GM23338 (cell line): ENCODE data around the gene FOXP2. TPM values are rescaled to one million over a fixed set of nuclear protein-coding genes. Genes with fewer than 3 reads are reported as not detected.
"Not testable (repeated sequence)": the region's sequence is repeated elsewhere in the genome, so short reads cannot be mapped to it uniquely, and the experiment has no call there.

Source experiments
- ATAC-seq: fragments of 200-7000 bp; cut with Tn5 transposase; 3 replicates; pipeline ENCODE4 v1.9.1; 2020
- DNase-seq: peaks from one replicate; pipeline ENCODE4 v3.0.0-alpha.2; 2015; ENCODE audit warnings: low spot score
- H2AFZ ChIP-seq: fragments of 200-600 bp; sonication (generic); 2 replicates; pipeline ENCODE4 v1.8.0; 2016; ENCODE audit warnings: antibody characterized with exemption, mild to moderate bottlenecking, moderate library complexity
- H3F3A ChIP-seq: fragments of 200-600 bp; sonication (generic); replicated peaks from 2 replicates; pipeline ENCODE4 v1.8.0; 2017; ENCODE audit warnings: antibody characterized with exemption, mixed run types, low read depth
- H3K27ac ChIP-seq: fragments of 200-600 bp; sonication (generic); 2 replicates; pipeline ENCODE4 v1.6.1; 2016; ENCODE audit warnings: low read depth
- H3K27me3 ChIP-seq: fragments of 200-600 bp; sonication (generic); 2 replicates; pipeline ENCODE4 v1.8.0; 2016; ENCODE audit warnings: mild to moderate bottlenecking, mixed run types, moderate library complexity; ENCODE audit not compliant: insufficient read depth
- H3K36me3 ChIP-seq: fragments of 200-600 bp; sonication (generic); 2 replicates; pipeline ENCODE4 v1.8.0; 2016; ENCODE audit warnings: mild to moderate bottlenecking; ENCODE audit not compliant: insufficient read depth
- H3K4me1 ChIP-seq: fragments of 200-600 bp; sonication (generic); 2 replicates; pipeline ENCODE4 v1.8.0; 2016; ENCODE audit warnings: mild to moderate bottlenecking, moderate library complexity; ENCODE audit not compliant: insufficient read depth
- H3K4me2 ChIP-seq: fragments of 200-600 bp; sonication (generic); 2 replicates; pipeline ENCODE4 v1.7.1; 2017; ENCODE audit warnings: mixed run types
- H3K4me3 ChIP-seq: fragments of 200-600 bp; sonication (generic); 2 replicates; pipeline ENCODE4 v1.6.1; 2016; ENCODE audit warnings: mixed run types
- H3K79me2 ChIP-seq: fragments of 200-600 bp; sonication (generic); replicated peaks from 2 replicates; pipeline ENCODE4 v1.8.0; 2017; ENCODE audit warnings: mild to moderate bottlenecking; ENCODE audit not compliant: insufficient read depth
- H3K9me2 ChIP-seq: fragments of 200-600 bp; sonication (generic); 2 replicates; pipeline ENCODE4 v1.8.0; 2017; ENCODE audit not compliant: insufficient read depth
- H4K20me1 ChIP-seq: fragments of 200-600 bp; sonication (generic); replicated peaks from 2 replicates; pipeline ENCODE4 v1.8.0; 2017; ENCODE audit warnings: mild to moderate bottlenecking; ENCODE audit not compliant: insufficient read depth
- H3K27ac Mint-ChIP-seq: 2 replicates; pipeline ENCODE4 v1.8.0; 2020; ENCODE audit warnings: inconsistent platforms, mild to moderate bottlenecking, moderate library complexity, mixed read lengths
- H3K27me3 Mint-ChIP-seq: 3 replicates; pipeline ENCODE4 v1.8.0; 2022; ENCODE audit warnings: low read depth, mild to moderate bottlenecking, moderate library complexity, mixed read lengths, inconsistent platforms; ENCODE audit not compliant: insufficient read depth, poor library complexity
- H3K36me3 Mint-ChIP-seq: 3 replicates; pipeline ENCODE4 v1.8.0; 2021; ENCODE audit warnings: low read depth, mild to moderate bottlenecking, inconsistent platforms, moderate library complexity, mixed read lengths
- H3K4me1 Mint-ChIP-seq: 3 replicates; pipeline ENCODE4 v1.8.0; 2020; ENCODE audit warnings: mild to moderate bottlenecking, inconsistent platforms, mixed read lengths
- H3K4me3 Mint-ChIP-seq: 3 replicates; pipeline ENCODE4 v1.8.0; 2021; ENCODE audit warnings: moderate library complexity, mild to moderate bottlenecking, inconsistent platforms, mixed read lengths
- H3K9me3 Mint-ChIP-seq: 3 replicates; pipeline ENCODE4 v1.8.0; 2020; ENCODE audit warnings: moderate library complexity, mild to moderate bottlenecking, inconsistent platforms, mixed read lengths
- CREB1 ChIP-seq: fragments of 250-450 bp; sonication (Bioruptor Pico); IDR thresholded peaks from 2 replicates; pipeline ENCODE4 v1.5.0; 2020; ENCODE audit warnings: low read depth, mild to moderate bottlenecking, moderate library complexity
- EZH2 ChIP-seq: fragments of 200-600 bp; sonication (generic); IDR thresholded peaks from one replicate; pipeline ENCODE4 v1.8.0; 2017; ENCODE audit warnings: antibody characterized with exemption, mild to moderate bottlenecking, low read depth; ENCODE audit not compliant: unreplicated experiment
- EZH2phosphoT487 ChIP-seq: fragments of 200-600 bp; sonication (generic); IDR thresholded peaks from one replicate; pipeline ENCODE4 v1.8.1; 2018; ENCODE audit warnings: antibody characterized with exemption; ENCODE audit not compliant: unreplicated experiment
- NANOG ChIP-seq: IDR thresholded peaks from 2 replicates; pipeline ENCODE4 v1.6.1; 2016; ENCODE audit warnings: antibody characterized with exemption, borderline replicate concordance
- POLR2AphosphoS5 ChIP-seq: IDR thresholded peaks from 2 replicates; pipeline ENCODE4 v1.6.1; 2016; ENCODE audit warnings: antibody characterized with exemption, low read depth
- STAT1 ChIP-seq: IDR thresholded peaks from one replicate; pipeline ENCODE4 v1.6.1; 2016; ENCODE audit warnings: antibody characterized with exemption; ENCODE audit not compliant: unreplicated experiment
- polyA plus RNA-seq: library from polyadenylated mRNA; unstranded; fragments of >200 nt; fragmentation: Nextera tagmentation; extraction: Ambion mirVana; gene quantifications from 2 replicates; pipeline ENCODE4 v1.2.1, GENCODE V29; 2016
- total RNA-seq: library from RNA; depleted of rRNA; stranded (reverse); fragments of >200 nt; shearing (Covaris generic); gene quantifications from 2 replicates; pipeline ENCODE4 v1.2.3, GENCODE V29; 2014
- TF ChIP-seq, protein P1 (sequence below): IDR thresholded peaks from 2 replicates; pipeline ENCODE4 v1.6.1; 2016; ENCODE audit warnings: antibody characterized with exemption
- TF ChIP-seq, protein P2 (sequence below), 2 experiments: fragments of 200-600 bp in 1 of 2; sonication (generic) in 1 of 2; conservative IDR thresholded peaks; 2 replicates each; pipeline versions ENCODE4 v1.5.1 to v1.6.1; 2016 to 2017; ENCODE audit warnings: antibody characterized with exemption in 2 of 2, low read depth in 2 of 2, mild to moderate bottlenecking in 2 of 2, moderate library complexity in 1 of 2
- TF ChIP-seq, protein P3 (sequence below): IDR thresholded peaks from one replicate; pipeline ENCODE4 v1.6.1; 2018; ENCODE audit warnings: antibody characterized with exemption; ENCODE audit not compliant: unreplicated experiment

Gene FOXP2
- total and polyA plus RNA-seq, 2 experiments from 2014 or later = 0.03 to 0.24 TPM

DNA sequence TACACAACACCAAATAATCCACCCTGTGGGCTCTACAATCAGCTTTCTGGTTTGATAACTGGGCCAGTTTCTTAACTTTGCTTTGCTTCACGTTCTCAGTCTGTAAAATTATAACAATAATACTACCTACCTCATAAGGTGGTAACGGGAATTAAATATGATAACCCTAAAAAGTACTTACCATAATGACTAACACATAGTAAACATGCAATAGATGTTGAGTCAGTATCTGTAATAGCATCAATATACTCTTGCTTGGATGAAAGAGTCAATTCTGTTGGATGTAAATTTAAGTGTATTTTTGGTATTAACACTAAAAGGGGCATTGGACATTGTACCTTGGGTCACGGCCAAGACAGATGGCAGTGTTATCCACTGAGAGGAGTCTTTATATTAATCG, 160.5 kb downstream of the FOXP2 start:
- Histone ChIP-seq H3K27ac (no peak overlapping the region), H2AFZ (no peak overlapping the region), H3K4me2 (no peak overlapping the region), H3K36me3 (no peaks in the 10 kb centered on the region), H3F3A (no peaks in the 10 kb centered on the region), H4K20me1 (no peaks in the 10 kb centered on the region), H3K4me1 (peaks cover 3% of the 10 kb centered on the region; the same call in 1 of the 2 replicates), H3K9me2 (no peaks in the 10 kb centered on the region), H3K4me3 (no peak overlapping the region), H3K79me2 (no peaks in the 10 kb centered on the region), H3K27me3 (no peaks in the 10 kb centered on the region)
- Mint-ChIP-seq H3K4me3 (no peak overlapping the region), H3K4me1 (peaks cover 9% of the 10 kb centered on the region; the same call in 2 of the 3 replicates), H3K36me3 (no peaks in the 10 kb centered on the region), H3K9me3 (no peaks in the 10 kb centered on the region), H3K27me3 (no peaks in the 10 kb centered on the region), H3K27ac (no peak overlapping the region)
- ATAC-seq (no peak), DNase-seq (no peak)
- no peak for TF ChIP-seq CREB1 (CRISPR knock-in tag)
- no peak for TF ChIP-seq NANOG
- TF ChIP-seq EZH2phosphoT487 = no peak
- TF ChIP-seq, protein P1, sequence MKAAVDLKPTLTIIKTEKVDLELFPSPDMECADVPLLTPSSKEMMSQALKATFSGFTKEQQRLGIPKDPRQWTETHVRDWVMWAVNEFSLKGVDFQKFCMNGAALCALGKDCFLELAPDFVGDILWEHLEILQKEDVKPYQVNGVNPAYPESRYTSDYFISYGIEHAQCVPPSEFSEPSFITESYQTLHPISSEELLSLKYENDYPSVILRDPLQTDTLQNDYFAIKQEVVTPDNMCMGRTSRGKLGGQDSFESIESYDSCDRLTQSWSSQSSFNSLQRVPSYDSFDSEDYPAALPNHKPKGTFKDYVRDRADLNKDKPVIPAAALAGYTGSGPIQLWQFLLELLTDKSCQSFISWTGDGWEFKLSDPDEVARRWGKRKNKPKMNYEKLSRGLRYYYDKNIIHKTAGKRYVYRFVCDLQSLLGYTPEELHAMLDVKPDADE = no peak
- TF ChIP-seq, protein P2, sequence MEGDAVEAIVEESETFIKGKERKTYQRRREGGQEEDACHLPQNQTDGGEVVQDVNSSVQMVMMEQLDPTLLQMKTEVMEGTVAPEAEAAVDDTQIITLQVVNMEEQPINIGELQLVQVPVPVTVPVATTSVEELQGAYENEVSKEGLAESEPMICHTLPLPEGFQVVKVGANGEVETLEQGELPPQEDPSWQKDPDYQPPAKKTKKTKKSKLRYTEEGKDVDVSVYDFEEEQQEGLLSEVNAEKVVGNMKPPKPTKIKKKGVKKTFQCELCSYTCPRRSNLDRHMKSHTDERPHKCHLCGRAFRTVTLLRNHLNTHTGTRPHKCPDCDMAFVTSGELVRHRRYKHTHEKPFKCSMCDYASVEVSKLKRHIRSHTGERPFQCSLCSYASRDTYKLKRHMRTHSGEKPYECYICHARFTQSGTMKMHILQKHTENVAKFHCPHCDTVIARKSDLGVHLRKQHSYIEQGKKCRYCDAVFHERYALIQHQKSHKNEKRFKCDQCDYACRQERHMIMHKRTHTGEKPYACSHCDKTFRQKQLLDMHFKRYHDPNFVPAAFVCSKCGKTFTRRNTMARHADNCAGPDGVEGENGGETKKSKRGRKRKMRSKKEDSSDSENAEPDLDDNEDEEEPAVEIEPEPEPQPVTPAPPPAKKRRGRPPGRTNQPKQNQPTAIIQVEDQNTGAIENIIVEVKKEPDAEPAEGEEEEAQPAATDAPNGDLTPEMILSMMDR (conservative IDR thresholded peaks at IDR 0.05; ENCODE audit: low read depth in 2 of 2) = no peak
- TF ChIP-seq POLR2AphosphoS5 = no peak
- TF ChIP-seq EZH2 = no peak
- no peak for TF ChIP-seq STAT1
- TF ChIP-seq, protein P3, sequence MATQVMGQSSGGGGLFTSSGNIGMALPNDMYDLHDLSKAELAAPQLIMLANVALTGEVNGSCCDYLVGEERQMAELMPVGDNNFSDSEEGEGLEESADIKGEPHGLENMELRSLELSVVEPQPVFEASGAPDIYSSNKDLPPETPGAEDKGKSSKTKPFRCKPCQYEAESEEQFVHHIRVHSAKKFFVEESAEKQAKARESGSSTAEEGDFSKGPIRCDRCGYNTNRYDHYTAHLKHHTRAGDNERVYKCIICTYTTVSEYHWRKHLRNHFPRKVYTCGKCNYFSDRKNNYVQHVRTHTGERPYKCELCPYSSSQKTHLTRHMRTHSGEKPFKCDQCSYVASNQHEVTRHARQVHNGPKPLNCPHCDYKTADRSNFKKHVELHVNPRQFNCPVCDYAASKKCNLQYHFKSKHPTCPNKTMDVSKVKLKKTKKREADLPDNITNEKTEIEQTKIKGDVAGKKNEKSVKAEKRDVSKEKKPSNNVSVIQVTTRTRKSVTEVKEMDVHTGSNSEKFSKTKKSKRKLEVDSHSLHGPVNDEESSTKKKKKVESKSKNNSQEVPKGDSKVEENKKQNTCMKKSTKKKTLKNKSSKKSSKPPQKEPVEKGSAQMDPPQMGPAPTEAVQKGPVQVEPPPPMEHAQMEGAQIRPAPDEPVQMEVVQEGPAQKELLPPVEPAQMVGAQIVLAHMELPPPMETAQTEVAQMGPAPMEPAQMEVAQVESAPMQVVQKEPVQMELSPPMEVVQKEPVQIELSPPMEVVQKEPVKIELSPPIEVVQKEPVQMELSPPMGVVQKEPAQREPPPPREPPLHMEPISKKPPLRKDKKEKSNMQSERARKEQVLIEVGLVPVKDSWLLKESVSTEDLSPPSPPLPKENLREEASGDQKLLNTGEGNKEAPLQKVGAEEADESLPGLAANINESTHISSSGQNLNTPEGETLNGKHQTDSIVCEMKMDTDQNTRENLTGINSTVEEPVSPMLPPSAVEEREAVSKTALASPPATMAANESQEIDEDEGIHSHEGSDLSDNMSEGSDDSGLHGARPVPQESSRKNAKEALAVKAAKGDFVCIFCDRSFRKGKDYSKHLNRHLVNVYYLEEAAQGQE = no peak

DNA sequence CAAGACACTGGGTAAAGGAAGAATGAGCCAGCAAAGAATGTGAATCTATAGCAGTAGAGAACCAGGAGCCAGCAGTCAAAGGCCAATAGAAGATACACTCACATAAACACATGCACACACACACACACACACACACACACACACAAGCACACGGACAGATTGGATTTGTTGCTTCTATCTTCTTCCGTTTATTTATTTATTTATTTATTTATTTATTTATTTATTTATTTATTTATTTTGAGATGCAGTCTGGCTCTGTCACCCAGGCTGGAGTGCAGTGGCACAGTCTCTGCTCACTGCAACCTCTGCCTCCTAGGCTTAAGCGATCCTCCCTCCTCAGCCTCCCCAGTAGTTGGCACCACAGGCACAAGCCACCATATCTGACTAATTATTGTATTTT, 166.3 kb downstream of the FOXP2 start:
- H3F3A ChIP-seq, H4K20me1 ChIP-seq, H3K27me3 ChIP-seq, H3K4me1 ChIP-seq, DNase-seq, H3K4me3 ChIP-seq, H3K4me1 Mint-ChIP-seq, H3K9me3 Mint-ChIP-seq, H3K27ac ChIP-seq, H3K36me3 ChIP-seq, H3K36me3 Mint-ChIP-seq, H3K4me2 ChIP-seq, H3K79me2 ChIP-seq, ATAC-seq, H3K4me3 Mint-ChIP-seq, H3K27ac Mint-ChIP-seq, H3K9me2 ChIP-seq, H2AFZ ChIP-seq, H3K27me3 Mint-ChIP-seq: not testable (repeated sequence)
